ENCODE measurements around the gene ZNF317.

DNA sequence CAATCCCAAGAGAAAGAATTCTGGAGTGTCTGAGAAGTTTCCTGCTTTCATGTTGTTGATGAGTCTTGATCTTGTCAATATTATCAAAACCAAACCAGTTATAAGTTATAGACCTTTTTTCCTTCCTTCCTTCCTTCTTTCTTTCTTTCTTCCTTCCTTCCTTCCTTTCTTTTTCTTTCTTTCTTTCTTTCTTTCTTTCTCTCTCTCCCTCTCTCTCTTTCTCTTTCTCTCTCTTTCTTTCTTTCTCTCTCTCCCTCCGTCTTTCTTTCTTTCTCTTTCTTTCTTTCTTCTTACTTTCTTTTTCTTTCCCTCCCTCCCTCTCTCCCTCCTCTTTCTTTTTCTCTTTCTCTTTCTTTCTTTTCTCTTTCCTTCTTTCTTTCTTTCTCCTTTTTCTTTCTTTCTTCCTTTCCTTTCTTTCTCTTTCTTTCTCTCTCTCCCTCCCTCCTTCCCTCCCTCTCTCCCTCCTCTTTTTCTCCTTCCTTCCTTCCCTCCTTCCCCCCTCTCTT, 13.2 kb upstream of the ZNF317 start, which contains the start of gene OR7G3:
- TF ChIP-seq, protein P1, sequence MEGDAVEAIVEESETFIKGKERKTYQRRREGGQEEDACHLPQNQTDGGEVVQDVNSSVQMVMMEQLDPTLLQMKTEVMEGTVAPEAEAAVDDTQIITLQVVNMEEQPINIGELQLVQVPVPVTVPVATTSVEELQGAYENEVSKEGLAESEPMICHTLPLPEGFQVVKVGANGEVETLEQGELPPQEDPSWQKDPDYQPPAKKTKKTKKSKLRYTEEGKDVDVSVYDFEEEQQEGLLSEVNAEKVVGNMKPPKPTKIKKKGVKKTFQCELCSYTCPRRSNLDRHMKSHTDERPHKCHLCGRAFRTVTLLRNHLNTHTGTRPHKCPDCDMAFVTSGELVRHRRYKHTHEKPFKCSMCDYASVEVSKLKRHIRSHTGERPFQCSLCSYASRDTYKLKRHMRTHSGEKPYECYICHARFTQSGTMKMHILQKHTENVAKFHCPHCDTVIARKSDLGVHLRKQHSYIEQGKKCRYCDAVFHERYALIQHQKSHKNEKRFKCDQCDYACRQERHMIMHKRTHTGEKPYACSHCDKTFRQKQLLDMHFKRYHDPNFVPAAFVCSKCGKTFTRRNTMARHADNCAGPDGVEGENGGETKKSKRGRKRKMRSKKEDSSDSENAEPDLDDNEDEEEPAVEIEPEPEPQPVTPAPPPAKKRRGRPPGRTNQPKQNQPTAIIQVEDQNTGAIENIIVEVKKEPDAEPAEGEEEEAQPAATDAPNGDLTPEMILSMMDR (IDR thresholded peaks at IDR 0.05): no peak
- no peak for TF ChIP-seq POLR2AphosphoS5 (IDR thresholded peaks at IDR 0.05)
